Neural cell (in vitro differentiated cells): Measurements from ENCODE around the gene AGO4. TPM values are rescaled to one million over a fixed set of nuclear protein-coding genes. Genes with fewer than 3 reads are reported as not detected.
"Not testable (repeated sequence)": the region's sequence is repeated elsewhere in the genome, so short reads cannot be mapped to it uniquely, and the experiment has no call there.

Experiments used
- H2AFZ ChIP-seq: fragments of 200-600, 300-800 bp; sonication (generic), shearing (Covaris generic); 2 replicates; pipeline ENCODE4 v1.6.0; 2014; ENCODE audit warnings: low read depth, mild to moderate bottlenecking, antibody characterized with exemption, low read length, moderate library complexity
- H3F3A ChIP-seq: fragments of 200-600 bp; shearing (Covaris generic); 2 replicates; pipeline ENCODE4 v1.6.1; 2016; ENCODE audit warnings: mild to moderate bottlenecking, moderate library complexity, mixed read lengths, antibody characterized with exemption, low read length; ENCODE audit not compliant: insufficient read depth, poor library complexity, severe bottlenecking
- H3K27ac ChIP-seq: fragments of 200-600, 300-800 bp; sonication (generic), shearing (Covaris generic); 2 replicates; pipeline ENCODE4 v1.5.1; 2014; ENCODE audit warnings: mild to moderate bottlenecking, low read length, moderate library complexity
- H3K27me3 ChIP-seq: fragments of 300-800, 200-600 bp; sonication (generic), shearing (Covaris generic); 2 replicates; pipeline ENCODE4 v1.6.0; 2014; ENCODE audit warnings: mild to moderate bottlenecking, low read depth, low read length, moderate library complexity; ENCODE audit not compliant: insufficient read depth
- H3K36me3 ChIP-seq: fragments of 300-800, 200-600 bp; sonication (generic), shearing (Covaris generic); 2 replicates; pipeline ENCODE4 v1.5.1; 2014; ENCODE audit warnings: mild to moderate bottlenecking, antibody characterized with exemption, low read length, moderate library complexity; ENCODE audit not compliant: insufficient read depth
- H3K4me2 ChIP-seq: fragments of 300-800, 200-600 bp; sonication (generic), shearing (Covaris generic); 2 replicates; pipeline ENCODE4 v1.6.0; 2014; ENCODE audit warnings: mild to moderate bottlenecking, low read length
- H3K4me3 ChIP-seq: fragments of 300-800, 200-600 bp; sonication (generic), shearing (Covaris generic); 2 replicates; pipeline ENCODE4 v1.5.1; 2014; ENCODE audit warnings: mild to moderate bottlenecking, low read length, moderate library complexity
- H3K79me2 ChIP-seq: fragments of 200-600 bp; shearing (Covaris generic); replicated peaks from 2 replicates; pipeline ENCODE4 v1.6.0; 2014; ENCODE audit warnings: mild to moderate bottlenecking, low read length, moderate library complexity; ENCODE audit not compliant: insufficient read depth
- H3K9ac ChIP-seq: fragments of 300-800, 200-600 bp; sonication (generic), shearing (Covaris generic); 2 replicates; pipeline ENCODE4 v1.6.1; 2016; ENCODE audit warnings: mild to moderate bottlenecking, low read length, mixed read lengths
- H3K9me2 ChIP-seq: fragments of 200-600 bp; shearing (Covaris generic); 2 replicates; pipeline ENCODE4 v1.6.1; 2016; ENCODE audit warnings: mild to moderate bottlenecking, low read length, mixed read lengths; ENCODE audit not compliant: insufficient read depth
- H3K9me3 ChIP-seq: fragments of 200-600, 300-800 bp; sonication (generic), shearing (Covaris generic); 2 replicates; pipeline ENCODE4 v1.6.1; 2016; ENCODE audit warnings: mild to moderate bottlenecking, mixed run types, low read length, moderate library complexity, mixed read lengths
- H4K20me1 ChIP-seq: fragments of 200-600 bp; shearing (Covaris generic); 2 replicates; pipeline ENCODE4 v1.6.1; 2016; ENCODE audit warnings: mild to moderate bottlenecking, mixed run types; ENCODE audit not compliant: insufficient read depth
- CTCF ChIP-seq: fragments of 450-650 bp; IDR thresholded peaks from 2 replicates; pipeline ENCODE4 v1.5.1; 2014; ENCODE audit warnings: antibody characterized with exemption, mild to moderate bottlenecking, moderate library complexity; ENCODE audit not compliant: poor library complexity, severe bottlenecking
- EP300 ChIP-seq: fragments of 450-650 bp; conservative IDR thresholded peaks from 2 replicates; pipeline ENCODE4 v1.6.1; 2014; ENCODE audit warnings: antibody characterized with exemption, mild to moderate bottlenecking, moderate library complexity; ENCODE audit not compliant: poor library complexity, severe bottlenecking
- EZH2 ChIP-seq: fragments of 200-600, 300-800 bp; shearing (Covaris generic), sonication (generic); IDR thresholded peaks from 2 replicates; pipeline ENCODE4 v1.6.1; 2014; ENCODE audit warnings: antibody characterized with exemption, low read length, borderline replicate concordance, mild to moderate bottlenecking; ENCODE audit not compliant: insufficient read depth, poor library complexity, severe bottlenecking
- MXI1 ChIP-seq: fragments of 450-650 bp; conservative IDR thresholded peaks from 2 replicates; pipeline ENCODE4 v1.6.1; 2014; ENCODE audit warnings: antibody characterized with exemption, mild to moderate bottlenecking; ENCODE audit not compliant: poor library complexity, severe bottlenecking
- POLR2AphosphoS5 ChIP-seq: IDR thresholded peaks from 2 replicates; pipeline ENCODE4 v1.6.1; 2012
- RAD21 ChIP-seq: fragments of 450-650 bp; conservative IDR thresholded peaks from 2 replicates; pipeline ENCODE4 v1.6.1; 2014; ENCODE audit warnings: antibody characterized with exemption, mild to moderate bottlenecking, moderate library complexity
- REST ChIP-seq: IDR thresholded peaks from 2 replicates; pipeline ENCODE4 v1.6.1; 2012; ENCODE audit warnings: borderline replicate concordance
- SMC3 ChIP-seq: fragments of 450-650 bp; conservative IDR thresholded peaks from 2 replicates; pipeline ENCODE4 v1.6.1; 2014; ENCODE audit warnings: antibody characterized with exemption, mild to moderate bottlenecking, moderate library complexity; ENCODE audit not compliant: poor library complexity
- TAF1 ChIP-seq: IDR thresholded peaks from 2 replicates; pipeline ENCODE4 v1.6.1; 2012; ENCODE audit warnings: low read depth
- polyA plus RNA-seq: library from polyadenylated mRNA; depleted of rRNA; stranded (reverse); fragments of >200 nt; gene quantifications from 2 replicates; pipeline ENCODE4 v1.2.3, GENCODE V29; 2014

AGO4 gene
- polyA plus RNA-seq, 1 donor from 2014 or later = 51.9 TPM

DNA sequence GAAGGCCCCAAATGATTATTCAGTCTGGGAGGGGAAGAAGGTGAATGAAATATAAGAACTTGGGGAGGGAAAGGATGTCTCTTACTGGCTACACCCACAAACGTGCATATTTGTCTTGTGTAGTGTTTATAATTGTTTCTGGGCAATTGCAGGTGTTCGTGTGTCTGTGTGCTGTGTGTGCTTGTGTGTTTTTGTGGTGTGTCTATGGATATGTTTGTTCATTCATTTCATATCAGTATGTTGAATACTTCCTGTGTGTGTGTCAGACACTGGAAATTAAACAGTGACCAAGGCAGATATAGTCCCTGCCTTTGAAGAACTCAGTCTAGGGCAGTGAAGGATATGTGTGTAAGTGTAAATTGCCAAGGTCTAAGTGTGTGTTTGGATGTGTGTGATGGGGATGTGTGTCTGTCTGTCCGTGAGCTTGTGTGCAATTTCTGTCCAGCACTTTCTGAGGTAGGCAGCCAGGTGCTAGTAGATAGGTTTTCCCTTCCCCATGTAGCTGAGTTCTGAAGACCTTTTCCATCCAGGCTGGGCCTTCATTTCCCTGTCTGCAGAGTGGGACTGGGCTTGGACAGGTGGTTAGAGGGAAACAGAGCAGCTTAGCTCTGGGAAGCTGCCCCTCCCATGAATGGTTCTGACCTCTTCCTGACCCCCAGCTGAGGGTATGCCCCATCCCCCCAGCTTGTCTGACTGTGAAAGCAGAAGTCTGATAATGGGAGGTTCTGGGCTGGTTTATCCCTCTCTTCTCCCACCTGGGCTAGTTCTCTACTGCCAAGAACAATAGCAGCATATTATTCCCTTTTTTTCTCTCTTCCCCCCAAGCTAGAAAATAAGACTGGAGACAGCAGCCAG, 79.0 kb downstream of the AGO4 start:
- no peaks in the 10 kb centered on the region for H3F3A ChIP-seq
- peaks cover 49% of the 10 kb centered on the region for H3K79me2 ChIP-seq
- no peaks in the 10 kb centered on the region for H4K20me1 ChIP-seq
- no peaks in the 10 kb centered on the region for H3K9me2 ChIP-seq
- H3K36me3 ChIP-seq = no peaks in the 10 kb centered on the region
- no peaks in the 10 kb centered on the region for H3K9me3 ChIP-seq
- H3K9ac ChIP-seq = peak overlapping the region; percentile 49
- H2AFZ ChIP-seq = no peak overlapping the region
- no peak for TF ChIP-seq CTCF
- TF ChIP-seq RAD21 = no peak
- TF ChIP-seq SMC3 = no peak
- H3K27me3 ChIP-seq = no peaks in the 10 kb centered on the region
- H3K4me3 ChIP-seq = peak overlapping the region; percentile 99
- H3K4me2 ChIP-seq = peak overlapping the region; percentile 47
- peak overlapping the region; percentile 54 for H3K27ac ChIP-seq

DNA sequence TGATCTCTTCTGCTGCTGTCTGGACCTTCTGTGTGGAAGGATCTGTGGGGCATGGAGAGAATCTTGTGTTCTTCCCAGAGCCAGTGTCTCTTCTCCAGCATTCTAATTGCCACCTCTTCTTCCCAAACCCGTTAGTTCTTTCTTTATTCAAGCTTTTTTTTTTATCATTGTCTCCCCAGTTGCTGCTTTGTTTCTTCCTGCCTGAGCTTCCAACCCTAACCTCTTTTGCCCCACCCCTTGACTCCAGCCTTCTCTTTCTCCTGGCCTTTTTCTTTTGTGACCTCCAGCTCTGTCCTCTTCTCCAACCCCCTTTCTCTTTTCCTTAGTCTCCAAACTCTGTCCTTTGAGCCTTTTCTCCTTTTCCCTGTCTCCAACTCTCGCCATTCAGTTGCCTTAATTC, 79.7 kb downstream of the AGO4 start:
- Histone ChIP-seq H3K9ac (no peak overlapping the region), H3K27ac (no peak overlapping the region), H3K27me3 (no peaks in the 10 kb centered on the region), H3K36me3 (no peaks in the 10 kb centered on the region), H4K20me1 (no peaks in the 10 kb centered on the region), H3F3A (no peaks in the 10 kb centered on the region), H3K9me2 (no peaks in the 10 kb centered on the region), H3K79me2 (peaks cover 49% of the 10 kb centered on the region), H2AFZ (no peak overlapping the region), H3K9me3 (no peaks in the 10 kb centered on the region), H3K4me3 (peak overlapping the region; percentile 99), H3K4me2 (no peak overlapping the region)
- TF ChIP-seq MXI1 (no peak), POLR2AphosphoS5 (no peak)

- Histone ChIP-seq H4K20me1 (no peaks in the 10 kb centered on the region), H3K4me3 (no peak overlapping the region), H3K4me2 (no peak overlapping the region), H2AFZ (no peak overlapping the region), H3K9me3 (no peaks in the 10 kb centered on the region), H3K79me2 (peaks cover 48% of the 10 kb centered on the region), H3K36me3 (no peaks in the 10 kb centered on the region), H3K27ac (no peak overlapping the region), H3F3A (no peaks in the 10 kb centered on the region), H3K27me3 (no peaks in the 10 kb centered on the region), H3K9me2 (no peaks in the 10 kb centered on the region), H3K9ac (no peak overlapping the region)
- TF ChIP-seq EZH2 (no peak), CTCF (no peak), REST (no peak), TAF1 (no peak), MXI1 (no peak), RAD21 (no peak), POLR2AphosphoS5 (no peak), EP300 (no peak), SMC3 (no peak)
Observed at GRCh38 chr1:35888255-35888654, 80.4 kb downstream of the AGO4 start.

DNA sequence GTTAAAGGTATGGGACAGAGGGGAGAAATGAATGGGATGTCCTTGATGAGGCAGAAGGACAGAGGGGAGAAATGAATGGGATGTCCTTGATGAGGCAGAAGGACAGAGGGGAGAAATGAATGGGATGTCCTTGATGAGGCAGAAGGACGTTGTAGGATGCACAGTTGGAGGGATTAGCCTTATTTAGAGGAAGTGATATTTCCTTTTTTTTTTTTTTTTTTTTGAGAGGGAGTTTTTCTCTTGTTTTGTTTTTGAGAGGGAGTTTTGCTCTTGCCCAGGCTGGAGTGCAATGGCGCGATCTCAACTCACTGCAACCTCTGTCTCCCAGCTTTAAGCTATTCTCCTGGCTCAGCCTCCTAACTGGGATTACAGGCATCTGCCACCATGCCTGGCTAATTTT, 81.2 kb downstream of the AGO4 start:
- peaks cover 42% of the 10 kb centered on the region for H3K79me2 ChIP-seq
- H3K27ac ChIP-seq, H3K9ac ChIP-seq, H2AFZ ChIP-seq, H3K9me3 ChIP-seq, H3K27me3 ChIP-seq, H4K20me1 ChIP-seq, H3K9me2 ChIP-seq, H3K36me3 ChIP-seq, H3F3A ChIP-seq, H3K4me2 ChIP-seq, H3K4me3 ChIP-seq: not testable (repeated sequence)
